Body of pancreas (tissue), 4 donors: Measurements from ENCODE around the gene TRMT61A. TPM values are rescaled to one million over a fixed set of nuclear protein-coding genes. Genes with fewer than 3 reads are reported as not detected.

ENCODE experiments used
- ATAC-seq: fragments of 150-250 bp; one replicate; pipeline ENCODE4 v1.9.1; 2016
- DNase-seq, 4 donors: peaks; one replicate each; pipeline ENCODE4 v3.0.0-alpha.2; 2019
- H3K27ac ChIP-seq, 4 donors: fragments of 200-600 bp; sonication (generic); 1 replicate in 3 of 4; 2 replicates in 1 of 4; pipeline versions ENCODE4 v1.5.1 to v1.6.1; 2016 to 2019; ENCODE audit warnings: mild to moderate bottlenecking in 1 of 4, mixed read lengths in 1 of 4, moderate library complexity in 1 of 4
- H3K27me3 ChIP-seq, 2 donors: fragments of 200-600 bp; sonication (generic); one replicate each; pipeline ENCODE4 v1.6.0; 2016; ENCODE audit warnings: mild to moderate bottlenecking in 1 of 2
- H3K36me3 ChIP-seq, 2 donors: fragments of 200-600 bp; sonication (generic); replicated peaks in 1 of 2; 2 replicates each; pipeline ENCODE4 v1.5.1; 2016; ENCODE audit warnings: low read depth in 2 of 2; ENCODE audit not compliant: insufficient read depth in 1 of 2
- H3K4me1 ChIP-seq: fragments of 200-600 bp; sonication (generic); one replicate; pipeline ENCODE4 v1.6.0; 2016
- H3K4me3 ChIP-seq, 2 donors: fragments of 200-600 bp; sonication (generic); 1 replicate in 1 of 2; 2 replicates in 1 of 2; pipeline ENCODE4 v1.5.1; 2016 to 2019
- H3K9me3 ChIP-seq, 3 donors: fragments of 200-600 bp; sonication (generic); 1 replicate in 2 of 3; 2 replicates in 1 of 3; pipeline ENCODE4 v1.5.1; 2016
- CTCF ChIP-seq, 7 experiments: fragments of 450-650 bp in 4 of 7; fragments of 200-600 bp in 3 of 7; sonication (generic) in 3 of 7; IDR thresholded peaks; one replicate each; pipeline ENCODE4 v1.5.1; 2016 to 2019; ENCODE audit warnings: antibody characterized with exemption in 7 of 7
- POLR2A ChIP-seq, 3 donors: fragments of 450-650 bp; IDR thresholded peaks; one replicate each; pipeline ENCODE4 v1.6.1; 2016; ENCODE audit warnings: antibody characterized with exemption in 3 of 3, mild to moderate bottlenecking in 2 of 3
- WGBS, 2 donors: methylation state at CpG; one replicate each; pipeline ENCODE4 v1.1.5; 2017; 5-methylcytosine and 5-hydroxymethylcytosine counted together
- intact Hi-C: fragments of 100-400 bp; cut with DNase I; formaldehyde crosslinking; loops from one replicate; pipeline ENCODE4 v1.15.1; 2023
- total RNA-seq, 2 donors: library from RNA; depleted of rRNA; stranded (reverse); fragments of >200 nt; gene quantifications; one replicate each; pipeline ENCODE4 v1.1.0, GENCODE V29; 2016

Gene TRMT61A
- total RNA-seq, 2 donors from 2014 or later = 7.9 to 10.4 TPM

- intact Hi-C loops = no loop called here
- no peaks in the 10 kb centered on the region for H3K9me3 ChIP-seq
- H3K4me1 ChIP-seq = peaks cover 80% of the 10 kb centered on the region
- 1% methylated on average over 53 of the region's 77 CpGs; no CpG with 5 or more reads in 1 of the 2 donors for WGBS, 2 donors
- DNase-seq = no peak
- H3K27me3 ChIP-seq = no peaks in the 10 kb centered on the region
- peak overlapping the region; percentile 0 to 41 for H3K4me3 ChIP-seq
- peak overlapping the region; percentile 58 to 81 (median 80) for H3K27ac ChIP-seq
- no peaks in the 10 kb centered on the region for H3K36me3 ChIP-seq
- no peak for TF ChIP-seq POLR2A (IDR thresholded peaks at IDR 0.05)
- no peak for TF ChIP-seq CTCF (IDR thresholded peaks at IDR 0.05)
- peak; percentile 5 for ATAC-seq
Observed at GRCh38 chr14:103521438-103521950, 7.5 kb upstream of the TRMT61A start.

- ATAC-seq (no peak), DNase-seq (peak in 2 of 4 donors; percentile 49 to 50)
- Histone ChIP-seq H3K27me3 (no peaks in the 10 kb centered on the region), H3K9me3 (no peaks in the 10 kb centered on the region), H3K4me3 (peak overlapping the region; percentile 0 to 41), H3K4me1 (peaks cover 84% of the 10 kb centered on the region), H3K36me3 (no peaks in the 10 kb centered on the region), H3K27ac (peak overlapping the region; percentile 56 to 81 (median 80))
- intact Hi-C loops = no loop called here
- TF ChIP-seq CTCF (IDR thresholded peaks at IDR 0.05) (no peak), POLR2A (IDR thresholded peaks at IDR 0.05) (no peak)
- 0 to 1% methylated on average over 4 to 70 of the region's 74 CpGs for WGBS, 2 donors
Observed at GRCh38 chr14:103521951-103522563, 6.9 kb upstream of the TRMT61A start.

- 20 to 50% methylated on average over 25 to 64 of the region's 107 CpGs for WGBS, 2 donors
- Histone ChIP-seq H3K36me3 (no peaks in the 10 kb centered on the region), H3K4me1 (peaks cover 92% of the 10 kb centered on the region), H3K9me3 (no peaks in the 10 kb centered on the region), H3K4me3 (peak within 1 kb of the TSS; percentile 0 to 41), H3K27ac (peak within 1 kb of the TSS; percentile 58 to 81 (median 80)), H3K27me3 (no peaks in the 10 kb centered on the region)
- peak; percentile 22 for ATAC-seq
- intact Hi-C loops = no loop called here
- DNase-seq = peak; percentile 55 to 75 (median 67)
- TF ChIP-seq CTCF (IDR thresholded peaks at IDR 0.05) = no peak
- peak in 2 of 3 donors; percentile 51 to 53 for TF ChIP-seq POLR2A (IDR thresholded peaks at IDR 0.05)
Observed at GRCh38 chr14:103522649-103523574, 6.1 kb upstream of the TRMT61A start, which contains the start of gene CKB. Gene CKB (minus strand): TSS chr14:103522830. CDS start chr14:103522493, 337 bp downstream.

- intact Hi-C loops = no loop called here
- no peak for ATAC-seq
- Histone ChIP-seq H3K4me3 (no peak overlapping the region), H3K27me3 (no peaks in the 10 kb centered on the region), H3K36me3 (no peaks in the 10 kb centered on the region), H3K4me1 (peaks cover 92% of the 10 kb centered on the region), H3K9me3 (no peaks in the 10 kb centered on the region), H3K27ac (no peak overlapping the region)
- WGBS, 2 donors = 73 to 74% methylated on average over 10 of the region's 10 CpGs
- TF ChIP-seq CTCF (IDR thresholded peaks at IDR 0.05) (no peak), POLR2A (IDR thresholded peaks at IDR 0.05) (no peak)
- no peak for DNase-seq
Observed at GRCh38 chr14:103523575-103523954, 5.4 kb upstream of the TRMT61A start.
